ENCODE data around the gene ZNF439.

DNA sequence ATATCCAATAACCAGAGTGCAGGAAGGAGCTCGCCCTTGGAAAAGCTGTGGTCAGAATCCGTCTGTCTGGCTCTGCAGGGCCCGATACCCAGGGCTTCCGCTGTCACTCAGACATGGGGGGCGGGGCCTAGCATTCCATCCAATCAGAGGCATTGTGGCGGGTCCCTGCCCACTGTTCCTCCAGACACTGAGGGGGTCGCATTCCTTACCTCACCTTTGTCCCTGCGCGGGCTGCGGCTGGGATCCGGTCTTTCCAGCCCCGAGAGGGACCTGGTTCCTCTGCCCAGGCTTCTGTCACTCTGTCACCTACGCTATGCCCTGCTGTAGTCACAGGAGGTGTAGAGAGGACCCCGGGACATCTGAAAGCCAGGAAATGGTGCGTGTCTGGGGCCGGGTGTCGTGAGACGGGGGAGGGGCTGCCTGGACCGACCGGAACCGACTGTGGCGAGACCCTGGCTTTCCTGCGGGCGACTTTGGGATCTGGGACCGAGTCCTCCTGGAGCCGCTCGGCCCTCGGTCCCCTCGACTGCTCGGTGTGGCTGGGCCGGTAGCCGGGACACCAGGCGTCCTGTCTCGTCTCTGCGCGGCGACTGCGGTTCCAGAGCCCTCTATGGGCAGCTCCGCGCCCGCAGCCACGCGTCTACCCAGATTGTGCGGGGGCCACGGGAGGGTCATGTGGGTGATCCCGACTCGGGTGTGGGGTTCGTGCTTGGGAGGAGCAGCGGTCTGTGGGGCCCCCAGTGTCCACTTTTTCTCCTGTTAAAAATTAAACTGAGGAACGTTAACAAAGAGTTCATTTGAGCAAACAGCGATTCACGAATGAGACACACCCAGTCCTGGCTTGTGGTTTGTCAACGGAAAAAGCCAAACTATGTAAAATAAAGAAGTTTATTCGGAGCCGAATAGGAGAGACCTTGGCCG, 39.3 kb downstream of the ZNF439 start, which contains the start of gene ZNF69:
- TF ChIP-seq CTCF (IDR thresholded peaks at IDR 0.05; ENCODE audit: low read length), result peak; percentile 17; the same call in 1 of the 2 replicates
- TF ChIP-seq EZH2 (IDR thresholded peaks at IDR 0.05; ENCODE audit: borderline replicate concordance, low read length), result no peak
